HEK293T (cell line): ENCODE results near the gene NRP1.

Experiments
- CTCF ChIA-PET: fragments of 350-600 bp; formaldehyde crosslinking; extraction: SDS; loops from one replicate; lab custom pipeline; 2021; ENCODE audit warnings: antibody characterized with exemption, inconsistent platforms; lab: Yijun Ruan, JAX
- POLR2A ChIA-PET: fragments of 350-600 bp; formaldehyde crosslinking; extraction: SDS; loops from one replicate; lab custom pipeline; 2020; ENCODE audit warnings: antibody characterized with exemption, inconsistent platforms; lab: Yijun Ruan, JAX
- DNase-seq: peaks from one replicate; pipeline ENCODE4 v3.0.0; 2012; ENCODE audit warnings: mixed read lengths; ENCODE audit errors: extremely low spot score
- ARNT ChIP-seq: fragments of 450-650 bp; IDR thresholded peaks from 2 replicates; pipeline ENCODE4 v1.6.1; 2017; ENCODE audit warnings: mild to moderate bottlenecking
- BHLHE40 ChIP-seq: fragments of 450-650 bp; IDR thresholded peaks from 2 replicates; pipeline ENCODE4 v1.6.1; 2016; ENCODE audit warnings: mild to moderate bottlenecking, moderate library complexity, borderline replicate concordance
- CTBP1 ChIP-seq: fragments of 450-650 bp; IDR thresholded peaks from 2 replicates; pipeline ENCODE4 v1.6.1; 2016; ENCODE audit warnings: borderline replicate concordance
- ELF4 ChIP-seq: fragments of 450-650 bp; IDR thresholded peaks from 2 replicates; pipeline ENCODE4 v1.6.1; 2017; ENCODE audit warnings: antibody characterized with exemption
- FOXA1 ChIP-seq: fragments of 450-650 bp; IDR thresholded peaks from 2 replicates; pipeline ENCODE4 v1.6.1; 2016; ENCODE audit warnings: mild to moderate bottlenecking
- FOXK2 ChIP-seq: fragments of 450-650 bp; IDR thresholded peaks from 2 replicates; pipeline ENCODE4 v1.6.1; 2016; ENCODE audit warnings: mild to moderate bottlenecking
- FOXM1 ChIP-seq: fragments of 450-650 bp; IDR thresholded peaks from 2 replicates; pipeline ENCODE4 v1.6.1; 2017; ENCODE audit warnings: mild to moderate bottlenecking, borderline replicate concordance
- HDGF ChIP-seq: fragments of 450-650 bp; IDR thresholded peaks from 2 replicates; pipeline ENCODE4 v1.6.1; 2017; ENCODE audit warnings: antibody characterized with exemption, borderline replicate concordance
- L3MBTL2 ChIP-seq: fragments of 450-650 bp; conservative IDR thresholded peaks from 2 replicates; pipeline ENCODE4 v1.6.1; 2016; ENCODE audit warnings: mild to moderate bottlenecking
- LEF1 ChIP-seq: fragments of 450-650 bp; IDR thresholded peaks from 2 replicates; pipeline ENCODE4 v1.6.1; 2017; ENCODE audit warnings: mild to moderate bottlenecking, borderline replicate concordance
- NFRKB ChIP-seq: fragments of 450-650 bp; IDR thresholded peaks from 2 replicates; pipeline ENCODE4 v1.6.1; 2016; ENCODE audit warnings: mild to moderate bottlenecking, moderate library complexity
- SP1 ChIP-seq: fragments of 450-650 bp; IDR thresholded peaks from 2 replicates; pipeline ENCODE4 v1.6.1; 2017
- SUZ12 ChIP-seq: fragments of 450-650 bp; IDR thresholded peaks from 2 replicates; pipeline ENCODE4 v1.6.1; 2016; ENCODE audit warnings: mild to moderate bottlenecking
- TARDBP ChIP-seq: fragments of 450-650 bp; IDR thresholded peaks from 2 replicates; pipeline ENCODE4 v1.6.1; 2016
- ZNF384 ChIP-seq: fragments of 450-650 bp; IDR thresholded peaks from 2 replicates; pipeline ENCODE4 v1.6.1; 2016
- TF ChIP-seq, protein P1 (sequence below): fragments of 450-650 bp; IDR thresholded peaks from 2 replicates; pipeline ENCODE4 v1.6.1; 2016

NRP1 gene

DNA sequence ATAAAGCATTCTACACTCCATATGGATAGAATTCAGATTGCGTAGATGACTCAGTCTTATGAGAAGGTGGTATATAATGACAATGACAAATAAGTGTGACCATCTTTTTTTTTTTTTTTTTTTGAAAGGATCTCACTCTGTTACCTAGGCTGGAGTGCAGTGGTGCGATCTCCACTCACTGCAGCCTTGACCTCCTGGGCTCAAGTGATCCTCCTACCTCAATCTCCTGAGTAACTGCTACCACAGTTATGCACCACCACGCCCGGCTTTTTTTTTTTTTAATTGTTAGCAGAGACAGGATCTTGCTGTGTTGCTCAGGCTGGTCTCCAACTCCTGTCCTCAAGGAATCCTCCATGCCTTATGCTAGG lies 43.2 kb upstream of the NRP1 start:
- ChIA-PET POLR2A (no interaction called here), CTCF (interaction anchor here (1.0 kb wide), 1 partner anchor 64 kb away, joined by 3 read pairs; no protein-coding TSS in a partner anchor)
- DNase-seq: no peak
- TF ChIP-seq FOXM1 (no peak), SUZ12 (no peak), CTBP1 (no peak), BHLHE40 (no peak), NFRKB (no peak), ARNT (no peak), HDGF (no peak), TARDBP (no peak)
- TF ChIP-seq, protein P1, sequence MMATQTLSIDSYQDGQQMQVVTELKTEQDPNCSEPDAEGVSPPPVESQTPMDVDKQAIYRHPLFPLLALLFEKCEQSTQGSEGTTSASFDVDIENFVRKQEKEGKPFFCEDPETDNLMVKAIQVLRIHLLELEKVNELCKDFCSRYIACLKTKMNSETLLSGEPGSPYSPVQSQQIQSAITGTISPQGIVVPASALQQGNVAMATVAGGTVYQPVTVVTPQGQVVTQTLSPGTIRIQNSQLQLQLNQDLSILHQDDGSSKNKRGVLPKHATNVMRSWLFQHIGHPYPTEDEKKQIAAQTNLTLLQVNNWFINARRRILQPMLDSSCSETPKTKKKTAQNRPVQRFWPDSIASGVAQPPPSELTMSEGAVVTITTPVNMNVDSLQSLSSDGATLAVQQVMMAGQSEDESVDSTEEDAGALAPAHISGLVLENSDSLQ: no peak

DNA sequence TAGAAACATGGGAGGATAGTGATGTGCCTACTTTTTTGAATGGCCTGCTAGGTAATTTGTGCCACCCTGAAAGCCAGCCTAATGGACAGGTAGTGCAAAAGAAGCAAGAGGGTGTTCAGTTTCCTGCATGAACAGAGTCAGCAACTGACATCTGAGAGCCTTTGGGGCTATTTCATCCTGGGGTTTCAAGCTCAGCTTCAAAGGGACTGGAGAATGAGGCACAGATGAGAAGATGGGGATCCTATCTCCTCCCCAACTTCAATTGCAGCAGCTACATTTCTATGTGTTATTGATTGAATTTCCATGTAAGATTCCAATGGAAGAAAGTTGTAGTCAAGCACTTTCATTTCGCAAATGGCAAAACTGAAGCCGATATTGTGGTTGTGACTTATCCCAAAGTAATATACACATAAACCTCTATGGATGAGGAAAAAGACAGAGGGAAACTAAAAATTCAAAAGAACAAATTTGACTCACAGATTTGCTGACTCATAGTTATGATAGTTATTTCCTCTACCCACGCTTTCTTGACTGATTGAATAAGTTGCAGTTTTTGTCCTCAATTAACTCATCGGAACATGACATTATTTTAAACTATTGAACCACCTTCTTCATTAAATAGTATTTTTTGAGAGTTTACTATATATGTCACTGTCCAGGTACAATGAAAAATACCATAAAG lies 42.6 kb upstream of the NRP1 start:
- TF ChIP-seq ARNT (no peak), FOXM1 (no peak), TARDBP (no peak), ZNF384 (no peak), ELF4 (no peak), SP1 (no peak), NFRKB (no peak), SUZ12 (no peak), L3MBTL2 (no peak)
- TF ChIP-seq, protein P1: no peak
- DNase-seq: no peak
- POLR2A ChIA-PET: no interaction called here
- CTCF ChIA-PET: interaction anchor here (1.0 kb wide), 1 partner anchor 64 kb away, joined by 3 read pairs; no protein-coding TSS in a partner anchor

DNA sequence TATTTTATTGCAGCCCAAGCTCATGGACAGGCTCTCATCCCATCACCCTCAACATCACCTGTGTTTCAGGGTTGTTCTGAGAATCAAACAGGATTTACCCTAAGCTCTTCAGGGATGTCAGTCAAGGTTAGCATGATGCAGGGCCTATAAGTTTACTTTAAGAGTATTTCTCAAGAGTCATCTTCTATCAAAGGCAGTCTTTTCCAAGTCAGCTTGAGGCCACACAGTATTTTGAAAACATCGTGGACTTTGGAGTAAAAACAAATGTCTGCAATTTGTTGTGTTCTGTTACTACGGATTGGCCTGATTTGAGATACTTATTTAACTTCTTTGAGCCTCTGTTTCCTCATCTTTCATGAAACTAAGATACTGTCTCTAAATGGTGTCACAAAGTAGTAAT lies 42.0 kb upstream of the NRP1 start:
- ChIA-PET CTCF (no interaction called here), POLR2A (interaction anchor here (0.9 kb wide), 1 partner anchor 108 kb away, joined by 3 read pairs; no protein-coding TSS in a partner anchor)
- no peak for DNase-seq
- TF ChIP-seq ARNT (no peak), HDGF (no peak), LEF1 (no peak), FOXK2 (no peak), BHLHE40 (no peak), L3MBTL2 (no peak), FOXM1 (no peak), NFRKB (no peak), FOXA1 (no peak), SP1 (no peak), SUZ12 (no peak), ZNF384 (no peak)
- TF ChIP-seq, protein P1: no peak

DNA sequence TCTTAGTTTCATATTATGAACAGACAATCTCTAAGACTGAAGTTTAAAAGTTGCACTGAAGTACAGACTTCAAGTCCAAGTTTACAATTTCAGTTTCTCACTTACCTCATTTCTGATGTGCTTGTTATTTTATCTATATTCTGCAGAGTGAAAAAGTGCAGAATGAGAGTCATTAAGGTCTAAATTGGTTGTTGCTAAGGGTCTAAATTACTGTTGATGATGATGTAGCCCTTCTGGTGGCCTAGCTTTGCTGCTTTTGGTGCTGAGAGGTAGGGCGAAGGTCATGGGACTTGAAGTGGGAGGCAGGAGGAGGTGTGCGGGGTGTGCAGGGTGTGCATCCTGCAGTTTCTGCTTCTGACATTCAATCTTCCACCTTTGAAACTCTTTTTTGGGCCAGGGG lies 38.8 kb upstream of the NRP1 start:
- ChIA-PET POLR2A (no interaction called here), CTCF (interaction anchor here (0.6 kb wide), 1 partner anchor 169 kb away, joined by 6 read pairs; no protein-coding TSS in a partner anchor)
- TF ChIP-seq FOXK2: no peak
- no peak for TF ChIP-seq L3MBTL2
- TF ChIP-seq, protein P1: no peak
- no peak for TF ChIP-seq CTBP1
- no peak for TF ChIP-seq BHLHE40
- TF ChIP-seq ZNF384: no peak
- DNase-seq: no peak

DNA sequence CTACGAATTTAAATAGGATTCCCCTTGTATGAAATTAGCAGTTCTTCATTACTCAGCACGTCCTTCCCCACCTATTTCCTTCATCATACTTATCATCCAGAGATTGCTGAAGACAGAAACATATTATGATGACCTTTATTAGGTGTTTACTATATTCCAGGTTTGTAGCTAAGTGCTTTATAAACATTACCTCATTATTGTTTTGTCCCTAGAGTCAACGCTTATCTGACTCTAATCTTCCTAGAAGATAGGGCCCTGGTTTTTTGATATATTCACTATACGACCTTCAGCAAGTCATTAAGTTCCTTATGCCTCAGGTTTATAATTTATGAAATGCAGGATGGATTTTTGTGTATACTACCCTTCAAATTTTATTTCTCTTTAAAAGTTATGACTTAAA lies 36.8 kb upstream of the NRP1 start:
- ChIA-PET POLR2A (no interaction called here), CTCF (no interaction called here)
- DNase-seq: no peak
- TF ChIP-seq SUZ12: no peak
- TF ChIP-seq LEF1: no peak
- no peak for TF ChIP-seq ELF4
- no peak for TF ChIP-seq BHLHE40
- no peak for TF ChIP-seq FOXA1
- no peak for TF ChIP-seq FOXK2

DNA sequence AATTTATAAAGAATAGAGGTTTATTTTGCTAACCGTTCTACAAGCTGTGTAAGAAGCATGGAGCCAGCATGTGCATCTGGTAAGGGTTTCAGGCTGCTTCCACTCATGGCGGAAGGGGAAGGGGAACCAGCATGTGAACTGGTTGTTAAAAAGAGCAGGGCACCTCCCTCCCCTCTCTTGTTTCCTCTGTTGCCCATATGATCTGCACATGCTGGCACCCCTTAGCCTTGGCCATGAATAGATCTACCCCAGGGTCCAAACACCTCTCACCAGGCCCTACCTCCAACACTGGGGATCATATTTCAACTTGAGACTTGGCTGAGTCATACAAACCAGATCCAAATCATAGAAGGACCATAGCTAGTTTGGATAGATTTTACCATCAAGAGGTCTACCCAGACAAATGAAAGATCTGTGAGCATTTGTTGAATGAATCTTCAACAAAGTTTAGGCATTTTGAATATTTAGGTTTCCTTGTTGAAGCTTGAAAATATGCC lies 36.0 kb upstream of the NRP1 start:
- CTCF ChIA-PET: no interaction called here
- POLR2A ChIA-PET: no interaction called here
- TF ChIP-seq FOXA1 (no peak), LEF1 (no peak)
- DNase-seq: no peak
